Measurements from ENCODE around the gene ABCB9. TPM values are rescaled to one million over a fixed set of nuclear protein-coding genes. Genes with fewer than 3 reads are reported as not detected.

ABCB9 gene
- total RNA-seq, 1 donor from 2014 or later = 16.7 TPM

GRCh38 chr12:122889761-122890520, 76.3 kb downstream of the ABCB9 start:
- H3K9me3 Mint-ChIP-seq = no peaks in the 10 kb centered on the region
- H3K36me3 Mint-ChIP-seq = no peaks in the 10 kb centered on the region
- H3K4me3 Mint-ChIP-seq = no peak overlapping the region
- TF ChIP-seq CTCF (IDR thresholded peaks at IDR 0.05; ENCODE audit: unreplicated experiment) = no peak
- peak overlapping the region; percentile 66 for H3K27ac Mint-ChIP-seq
- H3K27me3 Mint-ChIP-seq (ENCODE audit: low read depth) = no peaks in the 10 kb centered on the region
- H3K4me1 Mint-ChIP-seq = peaks cover 68% of the 10 kb centered on the region
- DNase-seq (ENCODE audit: low spot score in 2 of 2, unreplicated experiment in 2 of 2) = no peak

- H3K4me3 Mint-ChIP-seq = peak overlapping the region; percentile 30
- no peak for TF ChIP-seq CTCF (IDR thresholded peaks at IDR 0.05; ENCODE audit: unreplicated experiment)
- H3K27me3 Mint-ChIP-seq (ENCODE audit: low read depth) = no peaks in the 10 kb centered on the region
- DNase-seq (ENCODE audit: low spot score in 2 of 2, unreplicated experiment in 2 of 2) = no peak
- H3K4me1 Mint-ChIP-seq = peaks cover 56% of the 10 kb centered on the region
- H3K36me3 Mint-ChIP-seq = no peaks in the 10 kb centered on the region
- H3K9me3 Mint-ChIP-seq = no peaks in the 10 kb centered on the region
- peak overlapping the region; percentile 96 for H3K27ac Mint-ChIP-seq
These were observed 78.0 kb downstream of the ABCB9 start for GRCh38 chr12:122888232-122888752.

- DNase-seq (ENCODE audit: low spot score in 2 of 2, unreplicated experiment in 2 of 2) = no peak
- no peaks in the 10 kb centered on the region for H3K27me3 Mint-ChIP-seq (ENCODE audit: low read depth)
These were observed 78.4 kb downstream of the ABCB9 start for GRCh38 chr12:122887819-122888212.

GRCh38 chr12:122886851-122887818, 79.1 kb downstream of the ABCB9 start:
- Mint-ChIP-seq H3K4me3 (no peak overlapping the region), H3K36me3 (no peaks in the 10 kb centered on the region), H3K27me3 (ENCODE audit: low read depth) (no peaks in the 10 kb centered on the region), H3K4me1 (peaks cover 47% of the 10 kb centered on the region), H3K9me3 (no peaks in the 10 kb centered on the region), H3K27ac (peak overlapping the region; percentile 96)
- no peak for TF ChIP-seq CTCF (IDR thresholded peaks at IDR 0.05; ENCODE audit: unreplicated experiment)
- DNase-seq (ENCODE audit: low spot score in 2 of 2, unreplicated experiment in 2 of 2) = no peak

More at GRCh38 chr12:122887819-122888212, 78.4 kb downstream of the ABCB9 start:
- Mint-ChIP-seq H3K36me3 (no peaks in the 10 kb centered on the region), H3K4me3 (no peak overlapping the region), H3K4me1 (peaks cover 54% of the 10 kb centered on the region), H3K27ac (peak overlapping the region; percentile 96), H3K9me3 (no peaks in the 10 kb centered on the region)
- TF ChIP-seq CTCF (IDR thresholded peaks at IDR 0.05; ENCODE audit: unreplicated experiment) = no peak

GRCh38 chr12:122886161-122886560, 80.1 kb downstream of the ABCB9 start:
- no peak for TF ChIP-seq CTCF (IDR thresholded peaks at IDR 0.05; ENCODE audit: unreplicated experiment)
- no peak overlapping the region for H3K4me3 Mint-ChIP-seq
- H3K9me3 Mint-ChIP-seq = no peaks in the 10 kb centered on the region
- H3K36me3 Mint-ChIP-seq = no peaks in the 10 kb centered on the region
- no peaks in the 10 kb centered on the region for H3K27me3 Mint-ChIP-seq (ENCODE audit: low read depth)
- H3K27ac Mint-ChIP-seq = no peak overlapping the region
- no peak for DNase-seq (ENCODE audit: low spot score in 2 of 2, unreplicated experiment in 2 of 2)
- H3K4me1 Mint-ChIP-seq = peaks cover 39% of the 10 kb centered on the region

Data from mesothelial cell of epicardium (in vitro differentiated cells).